T-helper 2 cell (primary cell): ENCODE measurements around the gene LRRC45.
"Not testable (repeated sequence)": the region's sequence is repeated elsewhere in the genome, so short reads cannot be mapped to it uniquely, and the experiment has no call there.

Experiments
- DNase-seq, 5 experiments: peaks; one replicate each; pipeline versions ENCODE4 v3.0.0 to v3.0.0-alpha.2; 2012 to 2022
- total RNA-seq, 2 donors: gene quantifications; one replicate each; lab custom pipeline; 2026; lab: John Stamatoyannopoulos, UW

Gene LRRC45
- total RNA-seq: 15.6 to 25.7 reads per million in 2 donors

DNA sequence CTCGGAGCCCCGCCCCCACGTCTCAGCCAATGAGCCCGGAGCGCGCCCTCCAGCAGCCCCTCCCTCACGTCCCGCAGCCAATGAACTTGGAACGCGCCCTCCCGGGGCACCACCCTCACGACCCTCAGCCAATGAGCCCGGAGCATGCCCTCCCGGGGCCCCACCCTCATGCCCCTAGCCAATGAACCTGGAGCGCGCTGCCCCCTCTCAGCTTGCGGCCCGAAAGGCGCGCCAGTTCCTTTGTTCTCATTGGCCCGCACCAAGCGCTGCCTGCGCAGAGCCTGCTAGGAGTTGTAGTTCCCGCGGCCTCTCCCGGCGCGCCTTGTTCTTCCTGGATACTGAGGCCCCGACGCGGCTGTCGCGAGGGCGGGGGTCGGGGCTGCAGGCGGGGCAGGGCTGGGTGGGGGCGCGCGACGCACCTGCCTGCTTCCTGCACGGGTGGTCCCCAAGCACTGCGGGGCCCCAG is at the start of gene LRRC45:
Gene LRRC45, plus strand, starts transcription at position 325 of the 466 bp plus-strand sequence. CDS start 339 bp downstream, outside the sequence.
- DNase-seq: peak; percentile 99 to 100 (median 99)

DNA sequence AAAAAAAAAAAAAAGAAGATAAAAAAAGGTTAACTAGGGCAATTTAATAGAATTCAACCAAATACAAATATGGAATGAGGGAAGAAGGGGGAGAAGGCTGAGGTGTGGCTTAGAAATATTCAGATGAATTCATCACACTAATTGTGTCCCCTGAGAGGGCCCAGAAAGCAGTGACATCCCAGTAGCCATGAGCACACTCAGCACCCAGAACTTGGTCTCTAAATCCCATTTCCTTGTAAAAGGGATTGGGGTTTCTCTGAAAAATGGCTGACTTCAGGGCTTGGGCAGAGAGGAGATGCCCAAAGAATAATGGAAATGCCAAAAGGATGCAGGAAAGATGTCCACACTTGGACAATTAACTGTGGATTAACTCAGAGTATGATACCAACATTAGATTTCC is 49.7 kb upstream of the LRRC45 start:
- DNase-seq: no peak

DNA sequence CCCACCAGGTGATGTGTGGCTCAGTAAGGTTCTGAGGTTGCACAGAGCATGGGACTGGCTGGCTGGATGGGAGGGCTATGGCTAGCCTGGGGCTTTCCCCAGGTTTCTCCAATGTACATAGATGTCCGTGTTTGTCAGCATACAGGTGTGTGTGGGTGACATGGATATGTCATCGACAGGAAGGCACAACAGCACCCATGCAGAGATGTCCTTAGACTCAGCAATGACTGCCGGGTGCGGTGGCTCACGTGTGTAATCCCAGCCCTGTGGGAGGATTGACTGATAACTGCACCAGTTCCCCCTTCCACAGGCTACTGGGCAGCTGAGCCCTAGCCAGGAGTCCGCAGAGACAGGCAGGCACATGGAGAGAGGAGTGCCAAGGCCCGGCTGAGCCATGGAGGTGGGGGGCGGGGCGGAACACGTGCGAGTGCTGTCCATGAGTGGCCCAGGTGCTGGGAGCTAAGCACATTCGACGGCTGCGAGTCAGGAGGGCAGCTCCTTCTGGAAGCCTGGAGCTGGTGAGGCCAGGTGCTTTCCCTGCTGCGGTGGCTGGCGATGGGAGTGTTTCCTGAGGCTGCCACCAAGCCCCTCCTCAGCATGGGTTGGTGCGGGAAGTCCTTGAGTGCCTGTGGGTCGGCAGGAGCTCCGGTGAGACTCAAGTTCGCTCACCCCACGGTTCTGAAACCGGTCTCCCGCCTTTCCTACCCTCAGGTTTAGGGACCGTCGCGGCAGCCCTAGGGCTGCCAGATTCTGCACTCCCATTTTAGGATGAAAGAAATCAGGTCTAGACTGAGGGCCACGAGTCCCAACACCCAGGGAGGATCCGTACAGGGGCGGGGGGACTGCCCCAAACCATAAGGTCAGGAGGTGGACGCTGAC is 46.5 kb upstream of the LRRC45 start:
- DNase-seq: peak in 3 of 5 experiments; percentile 5 to 15 (median 12)

DNA sequence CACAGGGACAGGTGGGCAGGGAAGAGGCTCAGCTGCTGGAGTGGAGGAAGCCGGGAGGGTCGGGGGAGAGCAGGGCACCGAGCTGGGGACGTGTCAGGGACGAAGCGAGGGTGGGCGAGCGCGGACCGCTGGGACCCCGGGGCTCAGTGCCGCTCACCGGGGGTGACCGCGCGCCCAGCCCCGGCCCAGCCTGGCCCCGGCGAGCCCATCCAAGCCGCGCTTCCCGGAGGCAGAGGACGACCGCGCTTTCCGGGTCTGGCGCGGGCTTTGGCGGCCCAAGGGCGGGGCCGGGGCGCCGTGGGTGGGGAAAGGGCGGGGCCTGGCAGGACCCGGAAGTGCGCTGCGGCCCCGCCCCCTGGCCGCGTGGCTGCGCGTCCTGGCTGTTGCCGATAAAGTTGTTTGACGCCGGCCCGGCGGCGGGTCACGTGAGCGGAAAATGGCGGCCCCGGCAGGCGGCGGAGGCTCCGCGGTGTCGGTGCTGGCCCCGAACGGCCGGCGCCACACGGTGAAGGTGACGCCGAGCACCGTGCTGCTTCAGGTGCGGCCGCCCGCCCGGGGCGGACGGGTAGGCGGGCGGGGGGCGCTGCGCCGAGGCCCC is 45.8 kb upstream of the LRRC45 start, which contains the start of gene ASPSCR1:
Gene ASPSCR1, plus strand, starts transcription at position 419 of the 598 bp plus-strand sequence. Its CDS starts 18 bp downstream, at position 437.
- DNase-seq: peak; percentile 81 to 92 (median 86)

DNA sequence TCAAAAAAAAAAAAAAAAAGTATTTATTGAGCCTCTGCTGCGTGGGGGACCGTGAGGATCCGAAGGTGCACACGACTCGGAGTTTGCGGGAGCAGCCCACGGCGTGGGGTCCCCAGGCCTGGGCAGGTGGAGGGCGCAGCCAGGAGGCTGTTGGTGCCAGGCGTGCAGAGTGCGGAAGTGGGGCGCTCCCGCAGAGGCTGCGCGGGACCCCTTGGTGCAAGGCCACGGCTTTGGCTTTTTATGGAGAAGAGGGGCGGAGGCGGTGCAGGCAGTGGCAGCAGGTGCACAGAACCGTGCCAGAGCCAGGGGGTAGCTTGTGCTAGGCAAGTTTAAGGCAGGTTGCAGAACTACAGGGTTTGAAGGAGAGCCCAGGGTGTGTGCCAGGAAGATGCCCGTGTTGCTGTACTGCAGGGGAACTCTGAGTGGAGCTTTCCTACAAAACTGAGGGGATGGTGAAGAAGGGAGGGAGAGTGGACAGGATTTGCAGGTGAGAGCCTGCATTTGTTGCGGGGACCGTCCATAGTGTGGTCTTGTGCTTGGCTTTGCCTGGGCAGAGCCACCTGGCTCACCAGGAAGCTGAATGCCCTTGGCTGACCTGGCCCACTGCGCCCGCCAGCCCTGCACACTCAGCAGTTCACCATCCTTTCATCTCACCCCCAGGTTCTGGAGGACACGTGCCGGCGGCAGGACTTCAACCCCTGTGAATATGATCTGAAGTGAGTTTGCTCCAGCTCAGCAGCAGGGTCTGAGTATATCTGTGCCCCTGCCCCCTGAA is 44.4 kb upstream of the LRRC45 start:
- DNase-seq: no peak

DNA sequence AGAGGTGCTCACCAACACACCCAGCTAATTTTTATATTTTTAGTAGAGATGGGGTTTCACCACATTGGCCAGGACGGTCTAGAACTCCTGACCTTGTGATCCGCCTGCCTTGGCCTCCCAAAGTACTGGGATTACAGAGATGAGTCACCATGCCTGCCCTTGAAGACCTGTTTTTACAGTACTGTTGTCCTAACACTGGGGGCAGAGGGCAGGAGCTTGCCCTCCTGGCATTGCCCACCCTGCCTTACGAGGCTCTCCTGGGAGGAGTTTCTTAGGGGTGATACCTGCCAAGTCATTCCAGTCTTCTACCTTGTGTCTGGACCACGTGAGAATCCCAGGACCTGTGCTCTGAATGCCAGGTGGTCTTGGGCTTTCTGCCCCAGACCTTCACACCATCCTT is 43.0 kb upstream of the LRRC45 start:
- DNase-seq: no peak

DNA sequence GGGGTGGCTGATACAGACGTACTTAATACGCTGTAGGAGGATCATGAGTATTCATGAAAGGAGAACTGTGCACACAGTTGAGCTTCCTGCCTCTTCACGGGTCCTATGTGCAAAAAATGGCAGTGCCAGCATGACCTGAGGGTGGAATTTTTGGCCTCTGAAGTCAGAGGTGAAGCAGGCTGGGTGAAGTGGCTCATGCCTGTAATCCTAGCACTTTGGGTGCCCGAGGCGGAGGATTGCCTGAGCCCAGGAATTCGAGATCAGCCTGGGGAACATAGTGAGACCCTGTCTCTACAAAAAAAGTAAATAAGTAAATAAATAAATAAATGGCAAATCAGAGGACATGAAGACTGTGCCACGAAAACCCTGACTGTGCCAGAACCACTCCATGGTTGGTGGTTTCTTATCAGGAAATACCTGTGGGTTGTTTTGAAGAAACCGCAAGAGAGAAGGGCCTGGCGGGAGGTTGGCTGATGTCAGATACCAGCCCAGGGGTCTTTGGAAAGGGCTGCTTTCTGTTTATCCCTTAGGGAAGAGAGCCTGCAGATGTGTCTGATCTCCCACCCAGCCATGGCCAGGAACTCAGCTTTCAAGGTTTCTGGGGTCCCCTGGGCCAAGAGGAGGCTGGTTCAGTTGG is 42.3 kb upstream of the LRRC45 start:
- DNase-seq: peak in 1 of 5 experiments; percentile 45

DNA sequence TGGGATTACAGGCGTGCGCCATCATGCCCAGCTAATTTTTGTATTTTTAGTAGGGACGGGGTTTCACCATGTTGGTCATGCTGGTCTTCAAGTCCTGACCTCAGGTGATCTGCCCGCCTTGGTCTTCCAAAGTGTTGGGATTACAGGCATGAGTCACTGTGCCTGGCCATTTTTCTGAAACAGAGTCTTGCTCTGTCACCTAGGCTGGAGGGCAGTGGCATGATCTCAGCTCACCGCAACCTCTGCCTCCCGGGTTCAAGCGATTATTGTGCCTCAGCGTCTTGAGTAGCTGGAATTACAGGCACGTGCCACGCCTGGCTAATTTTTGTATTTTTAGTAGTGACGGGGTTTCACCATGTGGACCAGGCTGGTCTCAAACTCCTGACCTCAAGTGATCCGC is 41.6 kb upstream of the LRRC45 start:
- not testable (repeated sequence) for DNase-seq

DNA sequence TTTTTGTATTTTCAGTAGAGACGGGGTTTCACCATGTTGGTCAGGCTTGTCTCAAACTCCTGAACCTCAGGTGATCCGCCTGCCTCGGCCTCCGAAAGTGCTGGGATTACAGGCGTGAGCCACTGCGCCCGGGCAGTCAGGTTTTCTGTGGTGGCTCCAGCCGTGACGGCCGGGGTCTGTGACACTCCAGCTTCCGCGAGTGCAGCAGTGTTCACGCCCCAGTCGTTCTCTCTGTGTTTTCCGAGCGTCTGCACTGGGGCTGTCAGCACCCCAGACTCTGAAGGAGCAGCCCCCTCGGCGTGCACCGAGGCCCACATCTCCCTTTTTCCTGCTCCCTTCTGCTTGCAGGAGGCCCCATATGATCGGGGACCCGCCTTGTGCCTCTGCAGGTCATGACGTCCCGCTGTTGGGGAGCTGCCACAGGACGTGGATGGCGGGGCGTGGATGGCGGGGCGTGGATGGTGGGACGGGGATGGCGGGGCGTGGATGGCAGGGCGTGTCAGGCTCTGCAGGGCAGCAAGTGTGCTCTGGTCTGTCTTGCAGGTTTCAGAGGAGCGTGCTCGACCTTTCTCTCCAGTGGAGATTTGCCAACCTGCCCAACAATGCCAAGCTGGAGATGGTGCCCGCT is 40.0 kb upstream of the LRRC45 start:
- DNase-seq: no peak

DNA sequence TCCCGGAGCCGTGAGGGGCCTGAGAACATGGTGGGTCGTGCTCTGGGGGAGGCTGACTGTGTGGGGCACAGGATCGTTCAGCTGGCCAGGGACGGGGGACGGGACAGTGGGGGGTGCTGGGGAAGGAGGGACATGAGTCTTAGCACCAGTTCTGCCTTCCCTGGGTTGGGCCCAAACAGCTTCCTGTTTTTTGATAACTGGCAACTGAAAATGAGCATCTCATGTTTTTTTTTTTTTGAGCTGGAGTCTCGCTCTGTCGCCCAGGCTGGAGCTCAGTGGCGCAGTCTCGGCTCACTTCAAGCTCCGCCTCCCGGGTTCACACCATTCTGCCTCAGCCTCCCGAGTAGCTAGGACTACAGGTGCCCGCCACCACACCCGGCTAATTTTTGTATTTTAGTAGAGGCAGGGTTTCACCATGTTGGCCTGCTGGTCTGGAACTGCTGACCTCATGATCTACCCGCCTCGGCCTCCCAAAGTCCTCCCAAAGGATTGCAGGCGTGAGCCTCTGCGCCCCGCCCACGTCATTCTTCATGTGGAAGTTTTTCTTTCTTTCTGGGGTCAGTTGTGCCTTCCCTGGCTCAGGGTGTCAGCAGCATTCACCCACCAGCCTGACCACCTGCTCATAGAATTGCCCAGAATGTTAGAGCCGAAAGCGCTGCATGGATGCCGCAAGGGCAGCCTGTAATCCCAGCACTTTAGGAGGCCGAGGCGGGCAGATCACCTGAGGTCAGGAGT is 39.3 kb upstream of the LRRC45 start:
- DNase-seq: no peak

DNA sequence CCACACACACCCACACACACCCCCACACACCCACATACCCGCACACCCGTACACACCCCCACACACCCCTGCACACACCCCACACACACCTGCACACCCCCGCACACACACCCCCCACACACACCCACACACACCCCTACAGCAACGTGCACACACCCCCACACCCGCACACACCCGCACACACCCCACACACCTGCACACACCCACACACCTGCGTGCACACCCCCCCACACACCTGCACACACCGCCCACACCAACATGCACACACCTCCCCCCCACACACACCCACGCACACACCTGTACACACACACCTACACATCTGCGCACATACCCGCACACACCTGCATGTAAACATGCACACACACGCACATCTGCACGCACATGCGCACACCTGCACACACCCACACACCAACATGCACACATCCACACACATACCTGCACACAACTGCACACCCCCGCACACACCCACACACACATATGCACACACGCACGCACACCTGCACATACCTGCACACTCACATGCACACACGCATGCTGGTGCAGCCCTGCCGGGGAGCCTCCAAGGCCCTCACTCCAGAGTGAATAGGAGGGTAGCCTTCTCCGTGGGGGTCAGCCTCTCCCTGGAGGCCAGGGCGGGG is 38.2 kb upstream of the LRRC45 start:
- DNase-seq: no peak

DNA sequence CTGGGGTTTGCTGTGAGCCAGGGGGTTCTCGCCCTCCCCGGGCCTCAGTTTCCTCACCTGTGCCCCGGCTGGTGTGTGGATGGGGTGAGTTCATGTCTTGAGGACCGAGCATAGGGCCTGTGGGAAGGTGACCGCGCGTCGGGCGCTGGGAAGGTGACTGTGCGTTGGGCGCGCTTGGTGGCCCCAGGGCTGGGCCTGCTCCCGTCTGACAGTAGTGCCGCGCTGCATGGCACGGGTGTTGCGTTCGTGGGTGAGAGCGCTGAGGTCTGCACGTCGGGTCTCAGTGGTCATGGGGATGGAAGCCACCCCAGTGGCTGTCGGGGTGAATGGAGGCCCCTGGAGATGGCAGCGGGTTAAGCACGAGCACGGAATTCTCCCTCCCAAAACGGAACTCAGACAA is 36.5 kb upstream of the LRRC45 start:
- DNase-seq: no peak

DNA sequence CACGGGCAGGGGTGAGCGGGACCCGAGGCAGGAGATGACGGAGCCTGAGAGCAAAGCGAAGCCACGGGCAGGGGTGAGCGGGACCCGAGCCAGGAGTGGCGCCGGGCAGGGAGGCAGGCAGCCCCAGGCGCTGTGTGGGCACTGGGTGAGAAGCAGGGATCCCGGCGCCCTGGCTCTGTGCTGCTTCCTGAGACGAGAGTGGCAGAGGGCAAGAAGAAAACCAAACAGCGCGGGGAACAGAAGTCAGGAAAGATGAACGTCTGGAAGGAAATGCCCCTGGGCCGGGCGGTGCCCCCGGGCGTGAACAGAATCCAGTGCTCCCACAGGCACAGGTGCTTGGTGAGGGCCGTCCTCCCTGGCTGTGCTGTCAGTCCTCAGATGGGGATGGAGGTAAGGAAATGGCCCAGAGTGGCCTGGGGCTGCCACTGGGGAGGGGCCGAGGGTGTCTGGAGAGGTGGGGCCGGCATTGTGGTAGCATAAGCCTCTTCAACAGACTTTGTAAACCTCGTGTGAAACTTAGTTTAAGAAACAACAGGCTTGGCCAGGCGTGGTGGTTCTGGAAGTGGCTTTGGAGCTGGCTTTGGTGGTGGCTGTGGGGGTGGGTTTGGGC is 35.8 kb upstream of the LRRC45 start:
- no peak for DNase-seq

DNA sequence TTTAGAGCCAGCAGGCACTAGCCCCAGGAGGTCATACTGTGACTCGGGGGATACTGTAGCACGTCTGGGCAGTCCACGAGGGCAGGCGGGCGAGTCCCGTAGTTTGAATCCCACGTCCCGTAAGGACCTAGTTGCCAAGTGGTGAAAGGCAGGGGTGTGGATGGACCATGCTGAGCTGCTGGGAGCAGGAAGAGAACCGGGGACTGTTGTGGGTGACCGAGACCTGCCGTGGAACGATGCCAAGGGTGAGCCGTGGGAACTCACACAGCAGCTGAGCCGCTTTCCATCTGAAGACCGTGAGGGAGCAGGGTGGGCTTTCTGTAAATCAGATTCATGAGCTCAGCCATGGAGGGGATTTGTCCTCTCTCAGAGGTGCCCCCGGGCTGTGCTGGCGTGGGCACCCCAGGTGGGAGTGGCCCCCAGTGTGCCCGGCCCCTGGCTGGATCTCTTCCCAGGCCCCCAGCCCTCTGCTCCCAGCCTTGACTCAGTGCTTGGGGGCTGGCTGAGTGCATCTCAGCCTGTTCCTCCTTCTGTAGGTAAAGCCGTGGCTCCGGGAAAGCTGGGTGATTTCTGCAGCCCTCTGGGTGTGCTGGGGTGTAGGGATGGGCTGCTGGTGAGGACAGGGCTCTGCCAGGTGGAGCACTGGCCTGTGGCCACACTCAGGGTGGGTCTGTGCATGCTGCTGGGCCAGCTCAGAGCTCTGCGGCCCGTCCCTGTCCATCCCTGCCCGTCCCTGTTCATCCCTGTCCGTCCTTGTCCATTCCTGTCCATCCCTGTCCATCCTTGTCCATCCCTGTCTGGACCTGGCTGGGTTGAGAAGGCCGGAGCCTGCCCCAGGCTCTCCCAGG is 32.0 kb upstream of the LRRC45 start:
- no peak for DNase-seq

DNA sequence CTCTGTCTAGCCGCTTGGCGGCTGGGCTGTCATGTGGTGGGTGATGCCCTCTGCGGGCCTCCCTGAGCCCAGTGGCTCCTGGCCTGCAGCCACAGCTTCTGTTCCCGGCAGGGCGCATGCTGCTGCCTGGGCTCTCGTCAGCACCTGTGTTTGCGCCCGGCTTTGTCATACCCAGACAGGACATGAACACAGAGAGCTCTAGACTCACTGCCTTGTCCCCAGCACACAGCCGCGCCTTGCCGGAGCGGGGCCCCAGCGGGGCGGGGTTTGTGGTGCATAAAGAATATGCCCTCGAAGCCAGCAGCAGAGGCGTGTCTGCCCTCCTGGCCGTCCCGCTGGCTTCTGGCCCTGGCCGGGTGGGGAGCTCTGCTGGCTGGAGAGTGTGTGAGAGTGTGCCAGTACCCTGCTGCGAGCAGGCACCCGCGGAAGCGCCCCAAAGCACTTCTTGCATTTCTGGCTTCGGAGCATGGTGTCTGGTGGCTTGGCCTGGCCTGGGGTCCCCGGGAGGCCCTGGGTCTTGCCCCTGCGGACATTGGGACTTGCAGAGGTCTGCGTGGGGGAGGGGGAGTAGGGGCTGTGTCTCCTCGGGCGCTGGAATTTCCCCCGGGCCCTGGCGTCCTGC is 31.3 kb upstream of the LRRC45 start:
- DNase-seq: no peak

DNA sequence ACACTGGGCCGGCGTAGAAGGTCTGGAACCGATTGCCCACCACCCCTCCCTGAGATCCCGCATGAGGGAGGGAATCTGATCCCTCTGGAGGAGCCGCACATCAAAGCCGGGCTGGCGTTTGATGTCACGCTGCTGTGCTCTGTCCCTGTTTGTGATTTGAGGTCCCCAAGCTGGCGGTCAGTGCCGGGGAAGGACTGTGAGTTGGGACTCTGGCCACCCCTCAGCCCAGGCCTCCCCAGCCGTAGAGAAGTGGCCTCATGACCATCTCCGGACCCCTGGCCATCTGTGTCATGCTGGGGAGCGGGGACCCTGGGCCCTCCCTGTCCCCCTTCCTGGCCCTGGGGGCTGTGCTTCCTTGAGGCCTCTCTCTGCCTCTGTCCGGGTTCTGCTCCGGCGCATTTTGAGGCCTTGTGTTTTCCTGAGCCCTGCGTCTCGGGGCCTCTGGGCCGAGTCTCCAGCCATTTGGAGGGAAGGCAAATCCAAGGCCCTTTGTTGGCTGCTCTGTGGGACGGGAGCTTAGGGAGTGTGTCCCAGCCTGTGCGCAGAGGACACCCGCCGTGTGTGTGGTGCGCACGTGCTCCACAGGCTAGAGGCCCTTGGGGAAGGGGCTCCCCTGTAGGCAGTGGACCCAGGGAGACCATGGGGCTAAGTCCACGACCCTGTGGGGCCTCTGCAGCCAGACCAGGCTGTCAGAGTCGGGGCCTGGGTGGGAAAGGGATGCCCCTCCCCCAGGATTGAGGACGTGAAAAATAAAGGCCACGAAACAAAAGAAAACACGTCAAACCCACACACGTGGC is 30.6 kb upstream of the LRRC45 start:
- DNase-seq: no peak

DNA sequence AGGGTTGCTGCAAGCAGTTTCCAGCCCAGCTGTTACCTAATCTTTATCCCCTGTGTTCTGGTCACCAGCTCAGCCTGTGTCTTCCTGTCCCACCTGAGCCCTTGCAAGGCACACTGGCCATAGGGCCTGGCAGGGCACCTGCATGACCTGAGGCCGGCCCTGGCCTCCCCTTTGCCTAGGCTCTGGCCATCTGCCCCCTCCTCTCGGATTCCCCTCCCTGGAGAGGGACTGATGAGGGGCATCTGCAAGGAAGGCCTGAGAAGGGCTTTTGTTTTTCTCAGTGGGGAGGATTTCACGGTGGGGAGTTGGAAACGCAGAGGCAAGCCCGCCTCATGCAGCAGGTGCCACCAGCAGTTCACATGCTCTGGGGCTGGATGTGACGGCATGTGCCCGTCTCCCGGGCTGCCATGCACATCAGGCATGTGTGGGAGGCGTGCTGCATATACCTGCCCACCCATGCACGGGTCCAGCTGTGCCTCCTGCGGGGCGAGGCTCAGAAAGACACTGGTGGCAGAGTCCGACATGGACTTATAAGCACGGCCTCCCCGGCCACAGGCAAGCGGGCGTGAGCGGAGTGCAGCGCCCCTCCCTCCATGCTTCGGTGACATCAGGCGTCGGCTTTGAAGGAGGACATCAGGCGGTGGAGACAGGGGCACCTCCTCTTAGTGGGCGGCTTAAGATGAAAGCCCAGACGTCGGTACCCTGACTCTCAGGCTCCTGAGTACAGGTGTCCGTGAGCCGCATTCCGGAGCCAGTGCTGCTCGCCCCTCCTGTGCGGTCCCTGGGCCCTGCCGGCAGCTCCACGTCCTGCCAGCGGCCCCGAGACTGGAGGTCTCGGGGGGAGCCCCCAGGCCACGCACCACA is 29.1 kb upstream of the LRRC45 start:
- no peak for DNase-seq
